H1 (cell line): Measurements from ENCODE around the gene OPRD1. TPM values are rescaled to one million over a fixed set of nuclear protein-coding genes. Genes with fewer than 3 reads are reported as not detected.
A peak's percentile ranks its signal among the peaks of the same experiment; 100 is the strongest.

Experiments
- CTCF ChIA-PET: fragments of 300-600 bp; sonication (Branson Sonifier 250); formaldehyde crosslinking; loops from one replicate; lab custom pipeline; 2021; ENCODE audit not compliant: partially characterized antibody; lab: Charles Lee
- POLR2A ChIA-PET: fragments of 300-600 bp; sonication (Branson Sonifier 250); formaldehyde crosslinking; loops from one replicate; lab custom pipeline; 2021; ENCODE audit warnings: inconsistent platforms; ENCODE audit not compliant: partially characterized antibody; lab: Charles Lee
- DNase-seq, 2 experiments: peaks; one replicate each; pipeline versions ENCODE4 v3.0.0 to v3.0.0-alpha.2; 2010 to 2022; ENCODE audit warnings: low spot score in 2 of 2, low read depth in 1 of 2, mixed read lengths in 1 of 2
- FAIRE-seq: peaks from 2 replicates; lab custom pipeline; 2011; peaks lifted over from hg19 to GRCh38; lab: Jason Lieb, UNC
- H2AFZ ChIP-seq: 2 replicates; pipeline ENCODE4 v1.8.1; 2012; ENCODE audit warnings: low read length, inconsistent platforms
- H2AK5ac ChIP-seq: 2 replicates; pipeline ENCODE4 v1.6.1; 2013; ENCODE audit warnings: low read depth, low read length
- H2BK120ac ChIP-seq: replicated peaks from 2 replicates; pipeline ENCODE3; 2013; ENCODE audit warnings: low read depth, low read length, inconsistent platforms
- H2BK12ac ChIP-seq: 2 replicates; pipeline ENCODE4 v1.6.1; 2013; ENCODE audit warnings: low read depth, low read length
- H2BK15ac ChIP-seq: 2 replicates; pipeline ENCODE4 v1.6.1; 2013; ENCODE audit warnings: low read length
- H2BK20ac ChIP-seq: 2 replicates; pipeline ENCODE4 v1.6.1; 2013; ENCODE audit warnings: low read length
- H2BK5ac ChIP-seq: 2 replicates; pipeline ENCODE4 v1.6.1; 2013; ENCODE audit warnings: low read depth, low read length
- H3K14ac ChIP-seq: 2 replicates; pipeline ENCODE4 v1.6.1; 2013; ENCODE audit warnings: inconsistent platforms; ENCODE audit not compliant: insufficient read length
- H3K18ac ChIP-seq: 2 replicates; pipeline ENCODE4 v1.6.1; 2013; ENCODE audit warnings: low read length; ENCODE audit errors: extremely low read depth
- H3K23ac ChIP-seq: 2 replicates; pipeline ENCODE4 v1.6.1; 2013; ENCODE audit warnings: inconsistent platforms; ENCODE audit not compliant: insufficient read length
- H3K23me2 ChIP-seq: 2 replicates; pipeline ENCODE4 v1.6.1; 2013; ENCODE audit warnings: low read depth, low read length
- H3K27ac ChIP-seq: 2 replicates; pipeline ENCODE4 v1.6.1; 2011; ENCODE audit warnings: low read depth, low read length, inconsistent platforms
- H3K27me3 ChIP-seq, 4 experiments: replicated peaks in 1 of 4; 1 replicate in 1 of 4; 2 replicates in 3 of 4; pipeline versions ENCODE4 v1.6.1 to v1.8.1; 2011 to 2013; ENCODE audit warnings: low read length in 3 of 4, mild to moderate bottlenecking in 3 of 4, inconsistent platforms in 2 of 4, mixed read lengths in 2 of 4, moderate library complexity in 1 of 4; ENCODE audit not compliant: control insufficient read depth in 3 of 4, insufficient read depth in 3 of 4; ENCODE audit errors: extremely low read depth in 1 of 4
- H3K36me3 ChIP-seq, 4 experiments: 2 replicates each; pipeline versions ENCODE4 v1.6.1 to v1.8.1; 2011 to 2013; ENCODE audit warnings: mild to moderate bottlenecking in 4 of 4, low read length in 3 of 4, moderate library complexity in 2 of 4, control low read depth in 1 of 4, inconsistent platforms in 1 of 4; ENCODE audit not compliant: insufficient read depth in 4 of 4, control insufficient read depth in 2 of 4
- H3K4ac ChIP-seq: replicated peaks from 2 replicates; pipeline ENCODE3; 2013; ENCODE audit warnings: low read length, low read depth, mixed read lengths, inconsistent platforms; ENCODE audit not compliant: insufficient read length
- H3K4me1 ChIP-seq, 4 experiments: replicated peaks in 1 of 4; 1 replicate in 1 of 4; 2 replicates in 3 of 4; pipeline versions ENCODE4 v1.6.1 to v1.8.1; 2011 to 2013; ENCODE audit warnings: low read length in 3 of 4, inconsistent platforms in 2 of 4, mixed read lengths in 1 of 4; ENCODE audit not compliant: insufficient read depth in 4 of 4, control insufficient read depth in 3 of 4
- H3K4me2 ChIP-seq, 2 experiments: 2 replicates each; pipeline versions ENCODE4 v1.6.1 to v1.8.1; 2011 to 2013; ENCODE audit warnings: low read depth in 2 of 2, low read length in 2 of 2, control low read depth in 1 of 2, inconsistent platforms in 1 of 2, mild to moderate bottlenecking in 1 of 2; ENCODE audit not compliant: insufficient read depth in 1 of 2
- H3K4me3 ChIP-seq, 4 experiments: fragments of 200-600, 300-600 bp in 1 of 4; sonication (generic), shearing (Covaris generic), sonication (Bioruptor Twin) in 1 of 4; 2 replicates each; pipeline versions ENCODE4 v1.5.1 to v1.8.1; 2011 to 2016; ENCODE audit warnings: low read length in 4 of 4, low read depth in 3 of 4, control low read depth in 2 of 4, inconsistent platforms in 2 of 4, mild to moderate bottlenecking in 2 of 4, mixed read lengths in 1 of 4, moderate library complexity in 1 of 4; ENCODE audit not compliant: insufficient read depth in 2 of 4; ENCODE audit errors: extremely low read depth in 1 of 4
- H3K56ac ChIP-seq: replicated peaks from 2 replicates; pipeline ENCODE3; 2013; ENCODE audit warnings: low read depth, mild to moderate bottlenecking, mixed read lengths, low read length, inconsistent platforms; ENCODE audit not compliant: insufficient read length
- H3K79me1 ChIP-seq: 2 replicates; pipeline ENCODE4 v1.6.1; 2013; ENCODE audit warnings: low read depth, low read length, control low read depth
- H3K79me2 ChIP-seq, 2 experiments: 2 replicates each; pipeline versions ENCODE4 v1.6.1 to v1.8.1; 2012 to 2013; ENCODE audit warnings: low read length in 2 of 2, mild to moderate bottlenecking in 2 of 2, inconsistent platforms in 1 of 2; ENCODE audit not compliant: insufficient read depth in 2 of 2, control insufficient read depth in 1 of 2
- H3K9ac ChIP-seq, 4 experiments: replicated peaks in 1 of 4; 1 replicate in 1 of 4; 2 replicates in 3 of 4; pipeline versions ENCODE4 v1.6.1 to v1.8.1; 2011 to 2013; ENCODE audit warnings: low read depth in 3 of 4, low read length in 3 of 4, control low read depth in 2 of 4, mild to moderate bottlenecking in 2 of 4, moderate library complexity in 2 of 4, inconsistent platforms in 1 of 4; ENCODE audit errors: extremely low read depth in 1 of 4
- H3K9me3 ChIP-seq, 2 experiments: 2 replicates each; pipeline versions ENCODE4 v1.6.1 to v1.8.1; 2012 to 2013; ENCODE audit warnings: mild to moderate bottlenecking in 2 of 2, moderate library complexity in 2 of 2, control low read depth in 1 of 2, inconsistent platforms in 1 of 2, low read depth in 1 of 2, low read length in 1 of 2, mixed read lengths in 1 of 2; ENCODE audit not compliant: insufficient read depth in 2 of 2
- H4K20me1 ChIP-seq, 2 experiments: replicated peaks in 1 of 2; 2 replicates each; pipeline versions ENCODE3 to v1.8.1; 2011 to 2013; ENCODE audit warnings: inconsistent platforms in 2 of 2, low read length in 2 of 2, mild to moderate bottlenecking in 1 of 2; ENCODE audit not compliant: insufficient read depth in 2 of 2, control insufficient read depth in 1 of 2
- H4K5ac ChIP-seq: 2 replicates; pipeline ENCODE4 v1.6.1; 2013; ENCODE audit warnings: low read length, low read depth, mixed read lengths, inconsistent platforms; ENCODE audit not compliant: insufficient read length
- H4K8ac ChIP-seq: 2 replicates; pipeline ENCODE4 v1.8.0; 2013; ENCODE audit warnings: mild to moderate bottlenecking, moderate library complexity, low read length, inconsistent platforms; ENCODE audit not compliant: insufficient read depth; ENCODE audit errors: extremely low read depth
- H4K91ac ChIP-seq: replicated peaks from 2 replicates; pipeline ENCODE3; 2013; ENCODE audit warnings: low read length, mixed read lengths, inconsistent platforms; ENCODE audit not compliant: insufficient read length
- BRCA1 ChIP-seq: IDR thresholded peaks from 2 replicates; pipeline ENCODE4 v1.6.1; 2012; ENCODE audit warnings: low read depth, low read length, improper control_type of control experiment
- CBX5 ChIP-seq: fragments of 300-800, 300-1000 bp; sonication (generic); IDR thresholded peaks from 2 replicates; pipeline ENCODE4 v1.7.1; 2016; ENCODE audit warnings: antibody characterized with exemption, low read length, low read depth
- CBX8 ChIP-seq: fragments of 300-800, 300-1000 bp; sonication (generic); IDR thresholded peaks from 2 replicates; pipeline ENCODE4 v1.7.1; 2016; ENCODE audit warnings: low read depth, low read length, borderline replicate concordance
- CEBPB ChIP-seq: IDR thresholded peaks from 2 replicates; pipeline ENCODE4 v1.6.1; 2012; ENCODE audit warnings: low read depth, low read length
- EP300 ChIP-seq, 2 experiments: IDR thresholded peaks; 1 replicate in 1 of 2; 2 replicates in 1 of 2; pipeline ENCODE4 v1.6.1; 2011 to 2012; ENCODE audit warnings: low read depth in 2 of 2, low read length in 2 of 2, mild to moderate bottlenecking in 2 of 2, borderline replicate concordance in 1 of 2, inconsistent platforms in 1 of 2, moderate library complexity in 1 of 2
- HDAC6 ChIP-seq: IDR thresholded peaks from one replicate; pipeline ENCODE4 v1.7.1; 2012; ENCODE audit warnings: low read depth, mild to moderate bottlenecking, inconsistent platforms, low read length, moderate library complexity
- JUN ChIP-seq: IDR thresholded peaks from 2 replicates; pipeline ENCODE4 v1.6.1; 2011; ENCODE audit warnings: low read depth, mild to moderate bottlenecking, improper control_type of control experiment, low read length
- KDM5A ChIP-seq: fragments of 200-600 bp; IDR thresholded peaks from 2 replicates; pipeline ENCODE4 v1.7.1; 2012; ENCODE audit warnings: mild to moderate bottlenecking, low read length, inconsistent platforms, mixed read lengths
- NRF1 ChIP-seq: IDR thresholded peaks from 2 replicates; pipeline ENCODE4 v1.6.1; 2011; ENCODE audit warnings: mild to moderate bottlenecking, low read depth, low read length, improper control_type of control experiment
- SP2 ChIP-seq: IDR thresholded peaks from 2 replicates; pipeline ENCODE4 v1.6.1; 2012; ENCODE audit warnings: mild to moderate bottlenecking, low read length, inconsistent platforms
- TAF1 ChIP-seq: IDR thresholded peaks from 2 replicates; pipeline ENCODE4 v1.6.1; 2011; ENCODE audit warnings: mild to moderate bottlenecking, low read depth, low read length
- TCF12 ChIP-seq: IDR thresholded peaks from 2 replicates; pipeline ENCODE4 v1.6.1; 2011; ENCODE audit warnings: low read depth, mild to moderate bottlenecking, low read length
- TEAD4 ChIP-seq: IDR thresholded peaks from 2 replicates; pipeline ENCODE4 v1.6.1; 2012; ENCODE audit warnings: low read depth, low read length, inconsistent platforms, mixed read lengths
- WGBS, 2 experiments: shearing (Covaris generic) in 1 of 2; methylation state at CpG; one replicate each; pipeline versions ENCODE4 v1.1.6 to v1.1.7; 2013 to 2015; ENCODE audit warnings: low lambda C conversion rate in 2 of 2, mixed read lengths in 2 of 2, inconsistent platforms in 1 of 2, low coverage in 1 of 2, missing lambda C conversion rate in 1 of 2; ENCODE audit not compliant: insufficient replicate concordance in 2 of 2, insufficient coverage in 1 of 2, insufficient read length in 1 of 2; ENCODE audit errors: extremely low coverage in 1 of 2, missing lambda C conversion rate in 1 of 2; 5-methylcytosine and 5-hydroxymethylcytosine counted together
- polyA plus RNA-seq, 7 experiments: library from polyadenylated mRNA; depleted of rRNA in 3 of 7; stranded (reverse) in 5 of 7; unstranded in 2 of 7; fragments of >200 nt in 5 of 7; fragments of 200-250 nt in 2 of 7; gene quantifications; 1 replicate in 5 of 7; 2 replicates in 1 of 7; 4 replicates in 1 of 7; pipeline versions ENCODE4 v1.2.1 to v1.2.3, GENCODE V29; 2011 to 2013; ENCODE audit warnings: missing spikeins in 2 of 7, mixed read lengths in 2 of 7
- total RNA-seq: library from RNA; stranded (reverse); fragmentation: NEBNext Ultra II Directional; extraction: Animal tissue kit (Norgen Biotek cat#: 25700); gene quantifications from 2 replicates; pipeline ENCODE4 v1.2.1, GENCODE V29; 2021

The OPRD1 gene
- total and polyA plus RNA-seq, 2 of the 8 experiments (the other 6 are each of a cell fraction or from before 2014, with no cell fraction given) = 2.6 to 3.7 TPM

GRCh38 chr1:28886731-28887418, 74.9 kb downstream of the OPRD1 start:
- CTCF ChIA-PET = interaction anchor here (0.7 to 12.1 kb wide), 7 partner anchors 10 to 248 kb away, joined by 3 to 130 read pairs (median 4); no protein-coding TSS in a partner anchor
- TF ChIP-seq KDM5A (no peak), TEAD4 (no peak), CBX8 (no peak), TCF12 (no peak), TAF1 (peak; percentile 26), CBX5 (no peak), CEBPB (peak; percentile 86), HDAC6 (no peak), BRCA1 (0 out of 2 replicates have a peak, but pooled peaks have one; percentile 3), SP2 (peak; percentile 71), NRF1 (no peak), EP300 (IDR thresholded peaks at IDR 0.05; ENCODE audit: borderline replicate concordance in 1 of 2, low read depth in 2 of 2, low read length in 2 of 2) (no peak), JUN (peak; percentile 43; the same call in 1 of the 2 replicates)

More at GRCh38 chr1:28886731-28887418, 74.9 kb downstream of the OPRD1 start:
- H3K27ac ChIP-seq = no peak overlapping the region
- H2BK20ac ChIP-seq = no peak overlapping the region
- H3K18ac ChIP-seq = peak overlapping the region; percentile 1
- H4K8ac ChIP-seq = no peak overlapping the region
- no peaks in the 10 kb centered on the region for H3K79me1 ChIP-seq
- no peak overlapping the region for H2BK120ac ChIP-seq
- no peak overlapping the region; the same call in 1 of the 2 replicates for H2BK15ac ChIP-seq
- H2BK5ac ChIP-seq = no peak overlapping the region; the same call in 1 of the 2 replicates
- H3K4me1 ChIP-seq = peaks cover 18 to 27% (median 22%) of the 10 kb centered on the region in 4 experiments
- H3K79me2 ChIP-seq = no peaks in the 10 kb centered on the region
- H3K4ac ChIP-seq = no peak overlapping the region
- H2AK5ac ChIP-seq = no peak overlapping the region
- FAIRE-seq (no peak), DNase-seq (peak; percentile 70 to 98)
- POLR2A ChIA-PET = interaction anchor here (0.8 to 1.9 kb wide), 8 partner anchors 25 to 295 kb away, joined by 3 to 10 read pairs (median 4); partner anchors contain the start of genes EPB41 and SRSF4
- no peak overlapping the region for H4K91ac ChIP-seq
- peak overlapping the region; percentile 82; the same call in 1 of the 2 replicates for H2BK12ac ChIP-seq
- H3K9ac ChIP-seq = no peak overlapping the region
- H3K14ac ChIP-seq = no peak overlapping the region
- H3K4me2 ChIP-seq = peak overlapping the region; percentile 84 to 91
- no peaks in the 10 kb centered on the region for H3K36me3 ChIP-seq
- WGBS, 2 experiments = 3% methylated on average over 30 of the region's 43 CpGs; no CpG with 5 or more reads in 1 of the 2 experiments
- no peak overlapping the region for H3K56ac ChIP-seq
- H3K23me2 ChIP-seq = peaks cover 16% of the 10 kb centered on the region; the same call in 1 of the 2 replicates
- H4K5ac ChIP-seq = no peak overlapping the region
- H4K20me1 ChIP-seq = no peaks in the 10 kb centered on the region
- H3K4me3 ChIP-seq = peak overlapping the region; percentile 76 to 88 (median 76)
- H3K9me3 ChIP-seq = no peaks in the 10 kb centered on the region
- peaks cover 0 to 11% (median 6%) of the 10 kb centered on the region in 4 experiments; a peak in 4 of 7 replicates for H3K27me3 ChIP-seq
- H3K23ac ChIP-seq = no peak overlapping the region
- H2AFZ ChIP-seq = 0 out of 2 replicates have a peak overlapping the region, but pooled peaks have one; percentile 2
